ENCODE results near the gene SORCS2.

Gene SORCS2

GRCh38 chr4:7192252-7193029, at the start of gene SORCS2:
Gene SORCS2 (plus strand): TSS chr4:7192538.
- peak in 48 of 58 donors; percentile 14 to 78 (median 60) for DNase-seq

GRCh38 chr4:7144374-7145290, 47.7 kb upstream of the SORCS2 start:
- no peak for DNase-seq

GRCh38 chr4:7145291-7145934, 46.9 kb upstream of the SORCS2 start:
- no peak for DNase-seq

GRCh38 chr4:7146059-7146785, 46.1 kb upstream of the SORCS2 start:
- no peak for DNase-seq

GRCh38 chr4:7146786-7147115, 45.6 kb upstream of the SORCS2 start:
- no peak for DNase-seq

- DNase-seq = no peak
Observed at GRCh38 chr4:7147261-7147660, 45.1 kb upstream of the SORCS2 start.

GRCh38 chr4:7147661-7148310, 44.6 kb upstream of the SORCS2 start:
- no peak for DNase-seq

- no peak for DNase-seq
Observed at GRCh38 chr4:7148337-7148736, 44.0 kb upstream of the SORCS2 start.

- DNase-seq = no peak
Observed at GRCh38 chr4:7150036-7150635, 42.2 kb upstream of the SORCS2 start.

- DNase-seq = no peak
Observed at GRCh38 chr4:7151668-7152227, 40.6 kb upstream of the SORCS2 start.

GRCh38 chr4:7153711-7154110, 38.6 kb upstream of the SORCS2 start:
- DNase-seq = no peak

GRCh38 chr4:7154351-7154981, 37.9 kb upstream of the SORCS2 start:
- DNase-seq = no peak

- no peak for DNase-seq
Observed at GRCh38 chr4:7155590-7156071, 36.7 kb upstream of the SORCS2 start.

GRCh38 chr4:7156328-7156727, 36.0 kb upstream of the SORCS2 start:
- DNase-seq = no peak

GRCh38 chr4:7156761-7157488, 35.4 kb upstream of the SORCS2 start:
- DNase-seq = peak in 13 of 58 donors; percentile 7 to 53 (median 21)

- no peak for DNase-seq
Observed at GRCh38 chr4:7157666-7158065, 34.7 kb upstream of the SORCS2 start.

- DNase-seq = no peak
Observed at GRCh38 chr4:7158081-7158750, 34.1 kb upstream of the SORCS2 start.

- no peak for DNase-seq
Observed at GRCh38 chr4:7158991-7159390, 33.3 kb upstream of the SORCS2 start.
